Gastrocnemius medialis (tissue), 4 donors: ENCODE data around the gene LRCH4. TPM values are rescaled to one million over a fixed set of nuclear protein-coding genes. Genes with fewer than 3 reads are reported as not detected.

ENCODE experiments used
- ATAC-seq, 2 donors: fragments of 150-250 bp; one replicate each; pipeline ENCODE4 v1.9.1; 2016
- DNase-seq, 2 donors: peaks; one replicate each; pipeline ENCODE4 v3.0.0-alpha.2; 2019
- H3K27ac ChIP-seq, 4 donors: fragments of 200-600 bp; sonication (generic); 1 replicate in 1 of 4; 2 replicates in 3 of 4; pipeline ENCODE4 v1.5.1; 2016 to 2018; ENCODE audit warnings: mild to moderate bottlenecking in 2 of 4, moderate library complexity in 1 of 4
- H3K27me3 ChIP-seq, 3 donors: fragments of 200-600 bp; sonication (generic) in 2 of 3; 1 replicate in 1 of 3; 2 replicates in 2 of 3; pipeline versions ENCODE4 v1.5.1 to v1.6.0; 2016 to 2019; ENCODE audit warnings: mild to moderate bottlenecking in 1 of 3, moderate library complexity in 1 of 3
- H3K36me3 ChIP-seq, 2 donors: fragments of 200-600 bp; sonication (generic) in 1 of 2; one replicate each; pipeline ENCODE4 v1.5.1; 2017 to 2018
- H3K4me1 ChIP-seq, 2 donors: fragments of 200-600 bp; sonication (generic) in 1 of 2; one replicate each; pipeline ENCODE4 v1.5.1; 2016 to 2017; ENCODE audit warnings: mild to moderate bottlenecking in 2 of 2
- H3K4me3 ChIP-seq, 4 donors: fragments of 200-600 bp; sonication (generic) in 3 of 4; 1 replicate in 1 of 4; 2 replicates in 3 of 4; pipeline ENCODE4 v1.5.1; 2016 to 2019; ENCODE audit warnings: mild to moderate bottlenecking in 2 of 4
- H3K9me3 ChIP-seq, 3 donors: fragments of 200-600 bp; sonication (generic) in 2 of 3; 1 replicate in 1 of 3; 2 replicates in 2 of 3; pipeline ENCODE4 v1.5.1; 2016 to 2019
- CTCF ChIP-seq, 5 experiments: fragments of 450-650 bp in 3 of 5; fragments of 200-600 bp in 2 of 5; sonication (generic) in 2 of 5; IDR thresholded peaks in 4 of 5; conservative IDR thresholded peaks in 1 of 5; 1 replicate in 4 of 5; 2 replicates in 1 of 5; pipeline ENCODE4 v1.5.1; 2016 to 2019; ENCODE audit warnings: antibody characterized with exemption in 5 of 5, mild to moderate bottlenecking in 3 of 5, moderate library complexity in 3 of 5
- POLR2A ChIP-seq, 2 donors: fragments of 450-650 bp; IDR thresholded peaks; one replicate each; pipeline ENCODE4 v1.6.1; 2017; ENCODE audit warnings: antibody characterized with exemption in 2 of 2, mild to moderate bottlenecking in 2 of 2, moderate library complexity in 2 of 2
- in situ Hi-C, 4 donors: fragments of 200-750 bp; cut with MboI; loops; one replicate each; pipeline versions ENCODE4 v1.15.0 to v1.8.0; 2017; ENCODE audit warnings: low sequenced_read_pairs in 4 of 4
- intact Hi-C: fragments of 100-400 bp; cut with DNase I; formaldehyde crosslinking; loops from one replicate; pipeline ENCODE4 v1.15.1; 2023; ENCODE audit warnings: low total_unique reads
- total RNA-seq, 4 donors: library from RNA; depleted of rRNA; stranded (reverse); fragments of >200 nt; gene quantifications; one replicate each; pipeline versions ENCODE4 v1.1.0 to v1.2.3, GENCODE V29; 2016

The LRCH4 gene
- total RNA-seq, 4 donors from 2014 or later, result 71.1 to 105 (median 89.0) TPM

GRCh38 chr7:100574362-100575205 is 11.3 kb downstream of the LRCH4 start:
- H3K9me3 ChIP-seq, result no peaks in the 10 kb centered on the region
- intact Hi-C loops, result no loop called here
- in situ Hi-C loops, result loop anchor here in 2 of 4 donors (25.0 kb wide), 2 partner anchors 112 to 288 kb away; partner anchors contain the start of genes SLC12A9 (in 1 of the 2), SPACDR (in 1 of the 2) and TRIP6 (in 1 of the 2)
- H3K36me3 ChIP-seq, result peaks cover 0 to 63% of the 10 kb centered on the region in 2 donors
- ATAC-seq (no peak), DNase-seq (no peak)
- H3K27me3 ChIP-seq, result peaks cover 12 to 41% (median 22%) of the 10 kb centered on the region in 3 donors
- TF ChIP-seq CTCF (IDR thresholded peaks at IDR 0.05 in 4 of 5, conservative IDR thresholded peaks at IDR 0.05 in 1 of 5), result no peak
- no peak for TF ChIP-seq POLR2A (IDR thresholded peaks at IDR 0.05)
- H3K4me3 ChIP-seq, result no peak overlapping the region
- H3K27ac ChIP-seq, result no peak overlapping the region
- peaks cover 7 to 11% of the 10 kb centered on the region in 2 donors for H3K4me1 ChIP-seq

GRCh38 chr7:100573691-100574361 is 12.1 kb downstream of the LRCH4 start, which contains the start of gene SAP25:
Gene SAP25, minus strand, starts transcription at chr7:100573900. Its CDS starts 158 bp downstream, at chr7:100573742.
- DNase-seq (no peak), ATAC-seq (no peak)
- intact Hi-C loops (no loop called here), in situ Hi-C loops (loop anchor here in 1 of 4 donors (25.0 kb wide), 1 partner anchor 112 kb away; the partner anchor contains the start of gene SPACDR)
- Histone ChIP-seq H3K4me3 (no peak within 1 kb of the TSS), H3K27ac (no peak within 1 kb of the TSS), H3K27me3 (peaks cover 12 to 46% (median 22%) of the 10 kb centered on the region in 3 donors), H3K4me1 (peaks cover 8 to 14% of the 10 kb centered on the region in 2 donors), H3K9me3 (no peaks in the 10 kb centered on the region), H3K36me3 (peaks cover 0 to 55% of the 10 kb centered on the region in 2 donors)
- TF ChIP-seq POLR2A (IDR thresholded peaks at IDR 0.05) (no peak), CTCF (IDR thresholded peaks at IDR 0.05 in 4 of 5, conservative IDR thresholded peaks at IDR 0.05 in 1 of 5) (no peak)

- Histone ChIP-seq H3K4me1 (peaks cover 8 to 14% of the 10 kb centered on the region in 2 donors), H3K4me3 (no peak overlapping the region), H3K9me3 (no peaks in the 10 kb centered on the region), H3K27me3 (peaks cover 12 to 46% (median 22%) of the 10 kb centered on the region in 3 donors), H3K36me3 (peaks cover 0 to 48% of the 10 kb centered on the region in 2 donors), H3K27ac (no peak overlapping the region)
- in situ Hi-C loops (loop anchor here in 1 of 4 donors (25.0 kb wide), 1 partner anchor 111 kb away; the partner anchor contains the start of gene SPACDR), intact Hi-C loops (no loop called here)
- ATAC-seq (no peak), DNase-seq (no peak)
- TF ChIP-seq CTCF (IDR thresholded peaks at IDR 0.05 in 4 of 5, conservative IDR thresholded peaks at IDR 0.05 in 1 of 5) (no peak), POLR2A (IDR thresholded peaks at IDR 0.05) (no peak)
Measured at GRCh38 chr7:100572949-100573675, 12.8 kb downstream of the LRCH4 start.

GRCh38 chr7:100572281-100572948 is 13.5 kb downstream of the LRCH4 start:
- in situ Hi-C loops, result loop anchor here in 1 of 4 donors (25.0 kb wide), 1 partner anchor 110 kb away; the partner anchor contains the start of gene SPACDR
- ATAC-seq (no peak), DNase-seq (no peak)
- TF ChIP-seq CTCF (IDR thresholded peaks at IDR 0.05 in 4 of 5, conservative IDR thresholded peaks at IDR 0.05 in 1 of 5) (no peak), POLR2A (IDR thresholded peaks at IDR 0.05) (no peak)
- H3K36me3 ChIP-seq, result peaks cover 0 to 41% of the 10 kb centered on the region in 2 donors
- H3K4me1 ChIP-seq, result peaks cover 8 to 14% of the 10 kb centered on the region in 2 donors
- H3K4me3 ChIP-seq, result no peak overlapping the region
- no peak overlapping the region for H3K27ac ChIP-seq
- H3K27me3 ChIP-seq, result peaks cover 12 to 46% (median 22%) of the 10 kb centered on the region in 3 donors
- no peaks in the 10 kb centered on the region for H3K9me3 ChIP-seq
- intact Hi-C loops, result no loop called here
